SK-N-DZ (cell line): Measurements from ENCODE around the gene ADCY6.

ENCODE experiments used
- DNase-seq: peaks from one replicate; pipeline ENCODE4 v3.0.0-alpha.2; 2015; ENCODE audit warnings: low spot score

Gene ADCY6

DNA sequence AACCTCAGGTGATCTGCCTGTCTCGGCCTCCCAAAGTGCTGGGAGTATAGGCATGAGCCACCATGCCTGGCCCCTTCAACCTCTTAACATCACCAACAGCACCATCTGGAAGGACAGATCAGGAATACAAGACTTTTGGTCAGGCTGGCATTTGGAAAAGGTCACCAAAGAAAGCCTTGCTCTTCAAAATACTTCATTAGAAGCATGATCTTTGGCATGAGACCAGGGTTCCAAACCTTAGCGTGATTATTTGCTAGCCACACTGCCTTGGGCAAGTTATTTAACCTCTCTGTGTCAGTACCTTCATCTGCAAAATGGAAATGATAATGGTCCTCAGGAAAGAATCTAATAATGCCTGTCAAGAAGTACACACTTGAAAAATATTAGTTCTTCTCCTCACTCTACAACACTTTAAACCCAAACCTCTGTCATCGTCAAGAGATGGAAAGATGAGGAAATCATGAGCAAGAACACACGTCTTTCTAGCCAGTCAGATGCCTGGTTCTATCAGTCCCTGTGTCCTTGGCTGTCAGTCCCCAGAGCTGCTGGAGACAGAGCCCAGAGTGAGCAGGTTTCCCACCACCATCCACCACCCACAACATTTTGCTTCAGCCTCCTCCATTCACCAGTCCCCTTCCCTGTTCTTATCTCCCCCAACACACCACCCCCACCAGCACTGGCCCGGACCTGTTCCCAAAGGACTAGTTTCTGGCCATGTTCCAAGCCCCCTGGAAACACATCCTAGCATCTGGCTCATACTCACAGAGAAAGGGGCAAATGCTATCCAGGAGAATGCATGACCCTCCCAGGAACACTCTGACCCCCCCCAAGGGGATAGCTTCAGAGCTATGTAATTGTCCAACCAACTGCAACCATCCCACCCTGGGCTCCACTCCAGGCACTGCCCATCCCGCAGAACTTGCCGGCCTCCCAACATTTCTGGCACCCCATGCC, 2.0 kb downstream of the ADCY6 start:
- DNase-seq, result no peak

DNA sequence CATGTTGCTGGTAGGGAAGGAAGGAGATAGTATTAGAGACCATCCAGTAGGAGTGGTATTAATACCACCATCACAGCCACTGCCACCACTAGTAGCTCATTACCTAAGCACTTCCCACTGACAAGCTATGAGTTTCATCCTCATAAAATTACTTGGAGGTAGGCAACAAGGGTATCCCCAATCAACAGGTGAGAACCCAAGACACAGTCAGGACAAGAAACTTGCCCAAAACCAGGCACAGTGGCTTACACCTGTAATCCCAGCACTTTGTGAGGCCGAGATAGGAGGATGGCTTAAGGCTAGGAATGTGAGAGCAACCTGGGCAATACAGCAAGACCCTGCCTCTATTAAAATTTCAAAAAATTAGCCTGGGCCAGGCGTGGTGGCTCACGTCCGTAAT, 5.5 kb downstream of the ADCY6 start:
- DNase-seq, result no peak

GRCh38 chr12:48782457-48783395, 6.2 kb downstream of the ADCY6 start:
- DNase-seq, result no peak

- DNase-seq, result no peak
Measured at GRCh38 chr12:48781750-48782456, 7.0 kb downstream of the ADCY6 start.

DNA sequence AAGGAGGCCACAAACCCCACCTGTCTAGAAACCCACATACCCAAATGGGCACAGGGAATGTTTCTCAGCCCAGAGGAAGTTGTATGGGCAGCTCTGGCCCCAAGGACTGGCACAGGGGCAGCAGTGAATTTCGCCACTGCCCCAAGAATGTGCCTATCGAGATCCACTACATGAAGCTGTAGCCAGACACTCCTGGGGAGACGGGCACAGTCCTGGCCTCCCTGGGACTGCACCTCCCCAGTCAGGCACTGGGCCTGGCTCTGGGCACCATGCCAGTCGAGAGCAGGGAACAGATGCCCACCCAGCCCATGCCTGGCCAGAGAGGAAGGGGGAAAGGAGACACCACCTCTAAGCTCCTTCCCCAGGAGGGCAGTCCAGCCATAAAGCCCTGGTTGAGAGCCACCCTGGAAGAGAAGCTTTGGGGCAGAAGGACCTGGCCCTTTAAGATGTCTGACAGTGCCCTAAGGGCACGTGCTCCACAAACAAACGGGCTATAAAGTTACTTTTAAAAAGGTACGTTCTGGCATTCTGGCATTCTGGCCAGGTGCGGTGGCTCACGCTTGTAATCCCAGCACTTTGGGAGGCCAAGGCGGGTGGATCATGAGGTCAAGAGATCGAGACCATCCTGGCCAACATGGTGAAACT, 8.4 kb downstream of the ADCY6 start:
- DNase-seq, result no peak

DNA sequence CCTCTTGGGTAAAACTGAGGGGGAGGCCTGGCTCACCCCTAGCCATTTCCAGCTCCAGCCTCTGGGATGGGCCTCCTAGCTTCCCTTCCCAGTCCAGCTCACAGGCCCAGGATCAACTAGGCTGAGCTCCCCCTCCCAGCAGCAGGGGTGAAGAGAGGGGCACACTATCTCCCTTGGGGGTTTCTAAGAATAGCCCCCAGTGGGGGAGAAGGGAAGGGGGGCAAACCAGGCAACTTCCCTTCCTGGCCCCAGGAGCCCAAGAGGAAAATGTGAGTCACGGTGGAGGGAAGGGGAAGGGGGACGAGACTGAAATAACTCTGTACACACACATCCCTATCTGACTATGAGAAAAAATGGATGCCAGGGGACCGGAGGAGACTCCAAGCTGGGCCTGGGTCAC, 9.0 kb downstream of the ADCY6 start:
- no peak for DNase-seq

DNA sequence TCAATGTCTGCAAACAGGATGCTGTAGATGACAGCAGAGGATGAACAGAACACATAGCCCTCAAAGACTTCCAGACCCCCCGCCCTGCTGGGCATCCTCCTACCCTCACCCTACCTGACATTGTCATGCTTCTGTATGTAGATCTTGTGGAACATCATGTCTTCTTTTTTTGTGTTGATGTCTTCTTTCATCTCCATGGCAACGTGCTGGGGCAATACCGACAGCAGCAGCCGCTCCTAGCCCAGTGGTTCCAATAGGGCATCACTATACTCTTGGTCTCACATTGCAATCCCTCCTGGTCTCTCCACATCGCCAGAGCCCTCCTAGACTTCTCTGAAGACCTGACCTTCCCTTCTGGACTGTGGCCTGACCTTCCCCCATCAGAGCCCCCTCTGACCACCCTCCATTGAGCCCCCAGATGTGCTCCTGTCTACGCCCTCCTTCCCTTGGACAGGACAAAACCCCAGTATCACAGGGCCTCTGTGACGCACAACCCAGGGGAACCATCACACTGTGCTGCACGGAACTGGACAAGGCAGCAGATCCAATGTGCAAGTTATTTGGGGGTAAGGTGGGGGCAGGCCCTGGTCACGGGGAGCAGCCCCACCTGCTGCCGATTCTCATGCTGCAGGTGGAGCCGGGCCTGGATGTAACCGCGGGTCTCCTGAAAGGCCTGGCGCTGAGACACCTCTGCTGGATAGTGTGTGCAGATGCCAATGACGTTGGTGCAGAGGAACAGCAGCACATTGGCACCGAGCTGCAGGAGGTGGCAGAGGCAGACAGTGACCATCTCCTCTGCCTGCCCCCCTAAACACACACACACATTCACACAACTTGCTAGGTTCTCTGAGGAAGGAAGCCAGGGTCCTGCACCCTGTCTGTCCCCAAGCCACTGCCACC, 11.1 kb downstream of the ADCY6 start:
- DNase-seq, result no peak

DNA sequence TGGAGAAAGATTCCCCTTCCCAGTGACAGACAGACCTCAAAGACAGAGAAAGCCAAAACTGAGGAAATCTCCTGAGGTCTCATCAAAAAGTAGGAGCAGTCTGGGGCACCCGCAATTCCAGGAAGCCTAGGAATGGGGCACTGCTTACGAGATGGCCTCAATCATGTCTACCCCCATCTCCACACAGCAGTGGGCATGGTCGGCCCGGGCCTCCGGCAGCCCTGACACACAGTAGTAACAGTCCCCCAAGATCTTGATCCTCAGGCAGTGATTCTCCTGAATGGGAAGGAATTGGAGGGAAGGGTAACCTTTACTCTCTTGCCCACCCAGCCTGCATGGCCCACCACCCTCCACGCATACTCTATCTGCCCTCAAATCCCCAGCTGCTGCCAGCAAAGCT, 11.9 kb downstream of the ADCY6 start:
- no peak for DNase-seq

GRCh38 chr12:48775991-48776649, 12.8 kb downstream of the ADCY6 start:
- no peak for DNase-seq

DNA sequence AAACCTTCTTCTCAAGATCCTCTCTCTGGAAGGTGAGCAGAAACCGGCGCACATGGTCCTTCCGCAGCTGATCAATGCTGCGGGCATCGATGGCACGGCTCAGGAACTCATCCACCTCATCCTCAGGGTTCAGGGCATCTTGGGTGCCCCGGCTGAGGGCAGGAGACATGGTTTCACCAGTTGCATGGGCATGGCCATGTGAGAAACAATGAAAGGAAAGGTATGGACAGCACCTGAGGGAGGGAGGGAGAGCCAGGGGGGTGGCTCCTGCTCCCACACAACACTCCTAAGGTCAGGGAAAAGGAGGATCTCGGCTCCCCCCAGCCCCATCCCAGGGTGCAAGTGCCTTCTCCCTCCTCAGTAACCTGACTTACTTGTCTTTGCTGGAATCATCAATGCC, 13.6 kb downstream of the ADCY6 start:
- DNase-seq, result no peak

DNA sequence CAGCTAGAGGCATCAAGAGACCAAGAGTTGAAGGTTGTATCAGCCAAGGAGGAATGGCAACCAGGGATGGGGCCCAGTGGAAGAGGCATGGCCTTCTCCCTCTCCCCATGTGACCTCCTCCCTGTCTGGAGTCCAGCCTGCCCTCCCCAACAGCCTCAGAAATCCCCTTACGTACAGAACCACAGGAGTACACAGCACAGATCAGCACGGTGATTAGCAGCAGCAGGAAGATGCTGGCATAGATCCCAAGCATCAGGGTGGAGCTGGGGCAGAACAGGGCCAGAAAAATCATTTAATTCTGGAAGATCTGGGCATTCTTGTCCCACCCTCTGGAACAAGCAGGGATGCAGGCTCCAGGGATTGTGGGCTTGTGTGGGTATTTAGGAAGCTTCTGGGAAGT, 14.4 kb downstream of the ADCY6 start:
- DNase-seq, result no peak

GRCh38 chr12:48773686-48774085, 15.2 kb downstream of the ADCY6 start:
- no peak for DNase-seq

- DNase-seq, result no peak
Measured at GRCh38 chr12:48771588-48772112, 17.2 kb downstream of the ADCY6 start.

DNA sequence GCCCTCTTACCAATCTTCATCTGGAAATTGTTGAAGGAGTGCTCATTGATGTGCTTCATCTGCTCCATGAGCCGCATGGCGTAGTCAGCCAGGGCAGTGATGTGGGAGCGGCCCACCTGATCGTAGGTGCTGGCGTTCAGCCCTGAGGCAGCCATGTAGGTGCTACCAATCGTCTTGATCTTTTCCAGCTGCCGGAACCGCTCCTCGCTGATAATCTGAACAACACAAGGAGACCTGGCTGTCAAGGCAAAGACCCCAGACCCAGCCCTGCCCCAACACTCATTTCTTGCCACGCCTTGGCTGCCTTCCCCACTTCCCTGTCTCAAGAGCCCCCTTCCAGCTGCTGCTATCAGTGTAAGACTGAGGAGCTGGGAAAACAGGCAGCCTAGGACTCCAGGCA, 18.1 kb downstream of the ADCY6 start:
- DNase-seq, result no peak

- no peak for DNase-seq
Measured at GRCh38 chr12:48768736-48769135, 20.2 kb downstream of the ADCY6 start.

GRCh38 chr12:48768147-48768546, 20.7 kb downstream of the ADCY6 start:
- no peak for DNase-seq

DNA sequence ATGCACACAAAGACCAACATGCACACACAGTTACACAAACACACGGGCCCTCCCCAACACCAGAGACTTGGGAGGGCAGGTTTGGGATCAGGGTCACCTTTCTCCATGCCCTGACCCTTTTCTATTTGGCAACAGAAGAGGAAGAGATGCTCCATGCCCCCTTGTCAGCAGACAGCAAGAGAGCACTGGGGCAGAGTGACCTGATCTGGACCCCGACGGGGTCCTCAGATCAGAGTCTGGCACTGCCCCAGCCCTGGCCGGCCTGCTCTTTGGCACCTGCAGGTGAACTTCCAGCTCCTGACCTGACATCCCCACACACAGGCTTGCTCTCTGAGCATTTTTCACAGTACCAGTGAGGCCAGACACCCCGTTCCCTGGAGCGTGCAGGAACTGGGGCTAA, 21.4 kb downstream of the ADCY6 start:
- DNase-seq, result no peak

- no peak for DNase-seq
Measured at GRCh38 chr12:48767047-48767446, 21.8 kb downstream of the ADCY6 start.

DNA sequence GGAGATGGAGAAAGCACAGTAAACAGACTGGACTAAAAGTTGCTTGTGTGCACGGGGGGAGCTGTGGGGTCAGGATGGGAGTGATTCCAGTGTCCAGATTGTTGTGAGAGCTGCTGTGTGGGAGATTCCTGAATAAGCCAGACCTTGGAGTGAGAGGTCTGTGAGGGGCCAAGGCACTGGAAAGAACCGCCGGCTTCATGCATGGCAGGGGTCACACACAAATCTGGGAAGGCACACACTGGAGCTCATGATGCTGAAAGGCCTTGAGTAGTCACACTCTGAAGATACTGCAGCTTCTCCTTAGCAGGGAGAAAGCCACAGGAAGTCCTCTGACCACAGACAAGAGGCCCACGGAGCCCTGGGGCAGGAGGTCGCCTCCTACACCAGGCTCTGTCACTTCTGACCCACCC, 23.1 kb downstream of the ADCY6 start:
- no peak for DNase-seq
